Prostate gland (tissue), 2 donors: Measurements from ENCODE around the gene CYP3A5.
"Not testable (repeated sequence)": the region's sequence is repeated elsewhere in the genome, so short reads cannot be mapped to it uniquely, and the experiment has no call there.

Source experiments
- POLR2AphosphoS5 ChIP-seq: sonication (generic); formaldehyde crosslinking; IDR thresholded peaks from one replicate; pipeline ENCODE4 v1.6.1; 2017; ENCODE audit warnings: antibody characterized with exemption
- TF ChIP-seq, protein P1 (sequence below), 4 experiments: fragments of 200-600 bp in 2 of 4; fragments of 450-650 bp in 2 of 4; sonication (generic) in 2 of 4; IDR thresholded peaks; 1 replicate in 3 of 4; 2 replicates in 1 of 4; pipeline ENCODE4 v1.5.1; 2016 to 2019; ENCODE audit warnings: antibody characterized with exemption in 4 of 4, mild to moderate bottlenecking in 2 of 4, moderate library complexity in 2 of 4

GRCh38 chr7:99692563-99692962 is 12.8 kb upstream of the CYP3A5 start:
- TF ChIP-seq, protein P1, sequence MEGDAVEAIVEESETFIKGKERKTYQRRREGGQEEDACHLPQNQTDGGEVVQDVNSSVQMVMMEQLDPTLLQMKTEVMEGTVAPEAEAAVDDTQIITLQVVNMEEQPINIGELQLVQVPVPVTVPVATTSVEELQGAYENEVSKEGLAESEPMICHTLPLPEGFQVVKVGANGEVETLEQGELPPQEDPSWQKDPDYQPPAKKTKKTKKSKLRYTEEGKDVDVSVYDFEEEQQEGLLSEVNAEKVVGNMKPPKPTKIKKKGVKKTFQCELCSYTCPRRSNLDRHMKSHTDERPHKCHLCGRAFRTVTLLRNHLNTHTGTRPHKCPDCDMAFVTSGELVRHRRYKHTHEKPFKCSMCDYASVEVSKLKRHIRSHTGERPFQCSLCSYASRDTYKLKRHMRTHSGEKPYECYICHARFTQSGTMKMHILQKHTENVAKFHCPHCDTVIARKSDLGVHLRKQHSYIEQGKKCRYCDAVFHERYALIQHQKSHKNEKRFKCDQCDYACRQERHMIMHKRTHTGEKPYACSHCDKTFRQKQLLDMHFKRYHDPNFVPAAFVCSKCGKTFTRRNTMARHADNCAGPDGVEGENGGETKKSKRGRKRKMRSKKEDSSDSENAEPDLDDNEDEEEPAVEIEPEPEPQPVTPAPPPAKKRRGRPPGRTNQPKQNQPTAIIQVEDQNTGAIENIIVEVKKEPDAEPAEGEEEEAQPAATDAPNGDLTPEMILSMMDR (IDR thresholded peaks at IDR 0.05) = not testable (repeated sequence)
- not testable (repeated sequence) for TF ChIP-seq POLR2AphosphoS5
